HuH-7.5 (cell line): ENCODE data around the gene FITM1.

Source experiments
- DNase-seq: peaks from one replicate; pipeline ENCODE4 v3.0.0; 2011; ENCODE audit warnings: low spot score

The FITM1 gene

GRCh38 chr14:24139272-24139934 is 8.9 kb downstream of the FITM1 start:
- DNase-seq = peak; percentile 40

GRCh38 chr14:24141097-24141880 is 10.8 kb downstream of the FITM1 start, which contains the start of gene EMC9:
TSS of gene EMC9 (minus strand) at chr14:24141591. CDS start at chr14:24141304, 287 bp downstream.
- DNase-seq = peak; percentile 98

GRCh38 chr14:24143511-24143910 is 13.1 kb downstream of the FITM1 start:
- no peak for DNase-seq

- DNase-seq = no peak
Measured at GRCh38 chr14:24144451-24144850, 14.0 kb downstream of the FITM1 start.

GRCh38 chr14:24145219-24145618 is 14.8 kb downstream of the FITM1 start:
- no peak for DNase-seq

- DNase-seq = no peak
Measured at GRCh38 chr14:24145690-24146452, 15.4 kb downstream of the FITM1 start.

GRCh38 chr14:24146453-24146977 is 16.1 kb downstream of the FITM1 start, which contains the start of gene PSME2:
TSS of gene PSME2 (minus strand) at chr14:24146610. CDS start at chr14:24146581, 29 bp downstream.
- DNase-seq = peak; percentile 97

GRCh38 chr14:24146978-24147760 is 16.7 kb downstream of the FITM1 start, which contains the start of gene RNF31:
TSS of gene RNF31 (plus strand) at chr14:24147498. CDS start at chr14:24147699, 201 bp downstream.
- DNase-seq = peak; percentile 92

- DNase-seq = no peak
Measured at GRCh38 chr14:24147761-24148428, 17.4 kb downstream of the FITM1 start.

GRCh38 chr14:24149302-24149969 is 19.0 kb downstream of the FITM1 start:
- no peak for DNase-seq

GRCh38 chr14:24150061-24150460 is 19.6 kb downstream of the FITM1 start:
- DNase-seq = no peak

- no peak for DNase-seq
Measured at GRCh38 chr14:24150567-24150966, 20.1 kb downstream of the FITM1 start.

- DNase-seq = no peak
Measured at GRCh38 chr14:24150993-24151392, 20.5 kb downstream of the FITM1 start.

- no peak for DNase-seq
Measured at GRCh38 chr14:24151404-24152080, 21.1 kb downstream of the FITM1 start.

- no peak for DNase-seq
Measured at GRCh38 chr14:24155100-24155499, 24.6 kb downstream of the FITM1 start.

GRCh38 chr14:24156840-24157239 is 26.4 kb downstream of the FITM1 start:
- DNase-seq = no peak

GRCh38 chr14:24157331-24157730 is 26.9 kb downstream of the FITM1 start:
- no peak for DNase-seq

GRCh38 chr14:24159777-24160498 is 29.5 kb downstream of the FITM1 start:
- no peak for DNase-seq

GRCh38 chr14:24160499-24160849 is 30.0 kb downstream of the FITM1 start:
- no peak for DNase-seq
